GM10266 (cell line): ENCODE results near the gene PPM1F.

ENCODE experiments used
- DNase-seq: peaks from one replicate; pipeline ENCODE4 v3.0.0; 2012; ENCODE audit errors: extremely low spot score
- TF ChIP-seq, protein P1 (sequence below): IDR thresholded peaks from 2 replicates; pipeline ENCODE4 v1.5.1; 2012; ENCODE audit warnings: mild to moderate bottlenecking, low read depth; ENCODE audit not compliant: control insufficient read depth, insufficient read depth; ENCODE audit errors: missing control alignments

Gene PPM1F

GRCh38 chr22:21963790-21964211 lies 11.2 kb upstream of the PPM1F start:
- DNase-seq: no peak
- TF ChIP-seq, protein P1, sequence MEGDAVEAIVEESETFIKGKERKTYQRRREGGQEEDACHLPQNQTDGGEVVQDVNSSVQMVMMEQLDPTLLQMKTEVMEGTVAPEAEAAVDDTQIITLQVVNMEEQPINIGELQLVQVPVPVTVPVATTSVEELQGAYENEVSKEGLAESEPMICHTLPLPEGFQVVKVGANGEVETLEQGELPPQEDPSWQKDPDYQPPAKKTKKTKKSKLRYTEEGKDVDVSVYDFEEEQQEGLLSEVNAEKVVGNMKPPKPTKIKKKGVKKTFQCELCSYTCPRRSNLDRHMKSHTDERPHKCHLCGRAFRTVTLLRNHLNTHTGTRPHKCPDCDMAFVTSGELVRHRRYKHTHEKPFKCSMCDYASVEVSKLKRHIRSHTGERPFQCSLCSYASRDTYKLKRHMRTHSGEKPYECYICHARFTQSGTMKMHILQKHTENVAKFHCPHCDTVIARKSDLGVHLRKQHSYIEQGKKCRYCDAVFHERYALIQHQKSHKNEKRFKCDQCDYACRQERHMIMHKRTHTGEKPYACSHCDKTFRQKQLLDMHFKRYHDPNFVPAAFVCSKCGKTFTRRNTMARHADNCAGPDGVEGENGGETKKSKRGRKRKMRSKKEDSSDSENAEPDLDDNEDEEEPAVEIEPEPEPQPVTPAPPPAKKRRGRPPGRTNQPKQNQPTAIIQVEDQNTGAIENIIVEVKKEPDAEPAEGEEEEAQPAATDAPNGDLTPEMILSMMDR: no peak

GRCh38 chr22:21963286-21963685 lies 10.6 kb upstream of the PPM1F start:
- TF ChIP-seq, protein P1: no peak
- no peak for DNase-seq

GRCh38 chr22:21962655-21962949 lies 10.0 kb upstream of the PPM1F start:
- TF ChIP-seq, protein P1: no peak

GRCh38 chr22:21961886-21962654 lies 9.4 kb upstream of the PPM1F start:
- DNase-seq: no peak
- TF ChIP-seq, protein P1: no peak

More at GRCh38 chr22:21962655-21962949, 10.0 kb upstream of the PPM1F start:
- DNase-seq: no peak

GRCh38 chr22:21961127-21961867 lies 8.6 kb upstream of the PPM1F start:
- TF ChIP-seq, protein P1: no peak
- no peak for DNase-seq

GRCh38 chr22:21960200-21961126 lies 7.8 kb upstream of the PPM1F start:
- TF ChIP-seq, protein P1: no peak
- no peak for DNase-seq
